Ramos (cell line): ENCODE measurements around the gene PCED1B.
"Not testable (repeated sequence)": the region's sequence is repeated elsewhere in the genome, so short reads cannot be mapped to it uniquely, and the experiment has no call there.

Source experiments
- in situ Hi-C: fragments of 300-500 bp; cut with MboI; formaldehyde crosslinking; loops from one replicate; pipeline ENCODE4 v1.14.3; 2022; ENCODE audit warnings: low sequenced_read_pairs; ENCODE audit not compliant: unreplicated experiment

The PCED1B gene

GRCh38 chr12:47079468-47079980 is at the start of gene PCED1B, which contains the start of gene AMIGO2:
Gene PCED1B, plus strand, starts transcription at chr12:47079621. Its CDS starts 155,443 bp downstream, at chr12:47235064.
Gene AMIGO2, minus strand, starts transcription at chr12:47079959. Its CDS starts 957 bp downstream, at chr12:47079002.
- in situ Hi-C loops = no loop called here

- in situ Hi-C loops = no loop called here
Measured at GRCh38 chr12:47029903-47030302, 49.5 kb upstream of the PCED1B start.

- in situ Hi-C loops = no loop called here
Measured at GRCh38 chr12:47032644-47033043, 46.8 kb upstream of the PCED1B start.

GRCh38 chr12:47033081-47033480 is 46.3 kb upstream of the PCED1B start:
- in situ Hi-C loops = no loop called here

- in situ Hi-C loops = no loop called here
Measured at GRCh38 chr12:47033789-47034555, 45.4 kb upstream of the PCED1B start.

- in situ Hi-C loops = no loop called here
Measured at GRCh38 chr12:47034661-47035060, 44.8 kb upstream of the PCED1B start.

- in situ Hi-C loops = no loop called here
Measured at GRCh38 chr12:47035484-47035883, 43.9 kb upstream of the PCED1B start.

GRCh38 chr12:47038270-47038748 is 41.1 kb upstream of the PCED1B start:
- in situ Hi-C loops = no loop called here

GRCh38 chr12:47039079-47039478 is 40.3 kb upstream of the PCED1B start:
- in situ Hi-C loops = no loop called here

- in situ Hi-C loops = no loop called here
Measured at GRCh38 chr12:47039756-47040155, 39.7 kb upstream of the PCED1B start.

GRCh38 chr12:47041327-47041726 is 38.1 kb upstream of the PCED1B start:
- in situ Hi-C loops = no loop called here

GRCh38 chr12:47048541-47048940 is 30.9 kb upstream of the PCED1B start:
- in situ Hi-C loops = no loop called here

GRCh38 chr12:47051291-47051690 is 28.1 kb upstream of the PCED1B start:
- in situ Hi-C loops = not testable (repeated sequence)

- in situ Hi-C loops = no loop called here
Measured at GRCh38 chr12:47052274-47052673, 27.1 kb upstream of the PCED1B start.

- in situ Hi-C loops = no loop called here
Measured at GRCh38 chr12:47053961-47054360, 25.5 kb upstream of the PCED1B start.

- in situ Hi-C loops = no loop called here
Measured at GRCh38 chr12:47054659-47055058, 24.8 kb upstream of the PCED1B start.

- in situ Hi-C loops = not testable (repeated sequence)
Measured at GRCh38 chr12:47055856-47056255, 23.6 kb upstream of the PCED1B start.

GRCh38 chr12:47056944-47057343 is 22.5 kb upstream of the PCED1B start:
- in situ Hi-C loops = not testable (repeated sequence)

- in situ Hi-C loops = not testable (repeated sequence)
Measured at GRCh38 chr12:47058640-47059039, 20.8 kb upstream of the PCED1B start.

GRCh38 chr12:47065546-47065945 is 13.9 kb upstream of the PCED1B start:
- in situ Hi-C loops = no loop called here

GRCh38 chr12:47066278-47067025 is 13.0 kb upstream of the PCED1B start:
- in situ Hi-C loops = no loop called here
